Activated CD4-positive, alpha-beta T cell treated with anti-CD3 and anti-CD28 coated beads, Interleukin-2, amount 50 U/mL, for 4 hours (primary cell): ENCODE results near the gene CADM1.

Source experiments
- DNase-seq, 2 experiments: peaks; one replicate each; pipeline ENCODE4 v3.0.0-alpha.2; 2020

Gene CADM1

DNA sequence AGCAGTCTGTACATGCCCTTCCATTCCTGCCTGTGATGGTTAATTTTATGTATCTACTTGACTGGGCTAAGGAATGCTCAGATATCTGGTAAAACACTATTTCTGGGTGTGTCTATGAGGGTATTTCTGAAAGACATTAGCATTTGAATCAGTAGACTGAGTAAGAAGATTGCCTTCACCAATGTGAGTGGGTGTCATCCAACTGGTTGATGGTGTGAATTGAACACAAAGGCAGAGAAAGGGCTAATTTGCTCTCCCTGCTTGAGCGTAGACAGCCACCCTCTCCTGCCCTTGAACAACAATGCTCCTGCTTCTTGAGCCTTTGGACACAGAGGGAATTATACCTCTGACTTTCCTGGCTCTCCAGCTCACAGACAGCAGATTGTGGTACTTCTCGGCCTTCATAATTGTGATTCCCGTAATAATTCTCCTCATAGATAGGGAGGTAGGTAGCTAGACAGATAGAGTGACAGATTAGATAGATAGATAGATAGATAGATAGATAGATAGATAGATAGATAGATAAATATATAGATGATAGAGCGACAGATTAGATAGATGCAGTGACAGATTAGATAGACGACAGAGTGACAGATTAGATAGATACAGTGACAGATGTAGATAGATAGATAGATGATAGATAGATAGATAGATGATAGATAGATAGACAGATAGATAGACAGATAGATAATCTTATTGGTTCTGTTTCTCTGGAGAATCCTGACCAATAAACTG lies 370.6 kb downstream of the CADM1 start:
- no peak for DNase-seq

DNA sequence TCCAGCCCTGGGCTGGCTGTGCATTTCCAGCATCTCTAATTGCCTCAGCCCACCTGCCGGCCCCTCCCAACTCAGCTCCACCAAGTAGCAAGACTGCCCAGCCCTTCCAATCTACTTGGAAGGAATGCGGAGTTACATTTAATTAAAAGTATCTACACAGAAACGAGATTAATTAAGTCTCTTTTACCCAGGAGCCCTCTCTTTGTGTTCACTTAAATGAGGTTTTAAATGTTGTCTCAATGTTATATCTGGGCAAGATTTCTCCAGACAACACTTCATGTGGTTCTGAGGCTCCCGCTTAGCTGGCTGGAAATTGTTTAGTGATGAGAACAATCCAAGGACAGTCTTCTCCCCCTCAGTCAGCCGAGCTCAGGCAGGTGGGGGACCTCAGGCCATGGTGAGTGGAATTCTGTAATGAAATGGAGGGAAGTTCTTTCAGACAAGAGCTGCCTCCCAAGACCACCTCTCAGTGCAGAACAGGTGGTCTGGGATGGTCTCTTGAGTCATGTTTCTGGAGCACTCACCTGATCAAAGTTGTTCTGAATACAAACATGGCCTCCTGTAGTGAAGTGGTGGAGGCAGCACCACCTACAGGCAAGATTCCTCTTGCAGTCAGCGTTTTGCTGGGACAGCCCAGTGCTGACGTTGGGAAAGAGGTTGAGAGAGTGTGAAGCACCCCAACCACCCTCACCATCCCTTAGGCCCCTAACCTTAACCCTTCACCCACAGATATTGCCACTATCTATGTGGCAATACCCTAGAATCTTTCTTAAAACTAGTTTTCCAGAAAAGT lies 371.6 kb downstream of the CADM1 start:
- DNase-seq, result no peak

DNA sequence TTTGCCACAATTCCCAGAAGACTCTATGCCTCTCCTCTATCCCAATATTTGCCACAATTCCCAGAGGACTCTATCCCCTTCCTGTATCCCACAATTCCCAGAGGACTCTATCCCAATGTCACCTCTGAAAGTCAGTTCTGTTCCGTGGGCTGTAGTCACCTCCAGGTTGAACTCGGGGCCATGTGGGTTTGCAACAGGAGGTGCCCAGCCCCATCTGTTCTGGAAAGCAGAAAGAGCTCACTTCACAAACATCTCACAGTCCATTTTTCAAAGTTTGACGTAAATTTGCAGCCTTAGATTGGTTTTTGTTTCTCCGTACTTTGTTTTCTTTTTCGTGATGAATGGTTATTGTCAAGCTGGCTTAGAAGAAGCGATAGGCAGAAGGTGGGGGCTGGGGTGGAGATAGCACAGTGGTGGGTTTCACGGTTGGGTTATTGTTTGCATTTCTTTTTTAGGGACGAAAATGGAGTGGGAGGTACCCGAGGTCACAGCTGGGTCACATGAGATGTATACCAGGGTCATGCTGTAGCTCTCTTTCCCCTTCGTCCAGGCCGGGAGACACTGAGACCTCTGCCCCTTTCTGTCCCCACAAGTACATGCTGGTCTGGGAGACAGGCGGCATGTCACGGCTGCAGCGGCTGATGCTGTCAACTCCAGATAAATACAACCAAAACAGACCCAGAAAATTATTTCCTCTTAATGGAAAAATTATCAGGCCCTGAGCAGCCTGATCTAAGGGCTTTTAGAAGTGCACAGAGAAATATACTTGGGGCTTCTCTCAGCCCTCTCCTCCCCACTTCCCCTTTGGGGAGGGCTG lies 374.5 kb downstream of the CADM1 start:
- DNase-seq, result no peak

DNA sequence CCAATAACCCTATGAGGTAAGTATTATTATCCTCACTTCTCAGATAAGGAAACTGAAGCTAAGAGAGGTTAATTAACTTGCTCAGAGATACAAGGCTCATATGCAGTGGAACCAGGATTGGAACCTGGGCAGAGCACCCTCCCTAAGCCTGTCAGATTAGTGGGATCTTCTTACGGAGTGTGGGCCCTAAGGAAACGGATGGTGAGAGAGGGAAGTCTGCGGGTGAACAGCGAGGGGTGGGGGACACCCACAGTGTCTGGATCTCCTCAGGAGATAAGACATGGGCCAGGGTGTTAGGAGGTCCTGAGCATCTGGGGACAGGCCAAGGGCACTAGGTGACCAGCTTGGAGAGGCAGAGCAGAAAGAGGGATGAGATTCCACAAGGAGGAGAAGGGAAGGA lies 376.0 kb downstream of the CADM1 start:
- DNase-seq, result no peak

DNA sequence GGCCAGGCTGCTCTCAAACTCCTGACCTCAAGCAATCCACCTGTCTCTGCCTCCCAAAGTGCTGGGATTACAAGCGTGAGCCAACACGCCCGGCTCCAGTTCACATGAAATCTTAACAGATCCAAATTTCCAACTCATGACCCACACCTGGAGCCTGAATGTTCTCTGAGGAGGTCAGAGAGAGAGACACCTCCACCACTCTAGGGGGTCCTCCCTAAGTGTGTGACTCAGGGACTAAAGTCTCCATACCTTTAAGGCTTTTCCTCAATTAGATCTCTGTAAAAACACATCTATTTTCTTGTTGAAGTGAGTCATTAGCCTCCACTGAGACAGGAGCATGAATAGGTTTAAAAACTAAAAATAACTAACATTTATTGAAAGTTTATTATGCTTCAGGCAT lies 376.4 kb downstream of the CADM1 start:
- no peak for DNase-seq

DNA sequence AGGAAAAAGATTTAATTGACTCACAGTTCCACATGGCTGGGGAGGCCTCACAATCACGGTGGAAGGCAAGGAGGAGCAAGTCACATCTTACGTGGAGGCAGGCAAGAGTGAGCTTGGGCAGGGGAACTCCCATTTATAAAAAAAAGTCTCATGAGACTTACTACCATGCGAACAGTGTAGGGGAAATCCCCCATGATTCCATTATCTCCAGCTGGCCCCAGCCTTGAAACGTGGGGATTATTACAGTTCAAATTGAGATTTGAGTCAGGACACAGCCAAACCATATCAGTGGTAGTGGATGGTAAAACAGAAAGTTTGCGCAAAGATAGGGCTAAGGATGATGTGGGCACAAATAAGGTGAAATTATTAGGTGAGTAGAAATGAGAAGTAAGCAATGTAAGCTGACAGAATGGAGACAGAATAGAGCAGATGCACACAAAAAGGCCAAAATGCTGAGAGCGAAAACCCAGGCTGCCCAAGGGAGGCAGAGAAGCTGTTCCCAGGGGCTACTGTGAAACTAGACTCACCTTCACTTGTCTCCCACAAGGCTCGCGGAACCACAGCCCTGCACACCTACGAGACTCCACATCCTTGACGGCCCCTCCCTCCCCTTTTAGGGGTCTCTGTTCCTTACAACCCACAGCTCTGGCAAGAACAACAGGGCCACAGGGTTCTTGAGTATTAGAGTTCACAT lies 377.6 kb downstream of the CADM1 start:
- DNase-seq, result no peak

DNA sequence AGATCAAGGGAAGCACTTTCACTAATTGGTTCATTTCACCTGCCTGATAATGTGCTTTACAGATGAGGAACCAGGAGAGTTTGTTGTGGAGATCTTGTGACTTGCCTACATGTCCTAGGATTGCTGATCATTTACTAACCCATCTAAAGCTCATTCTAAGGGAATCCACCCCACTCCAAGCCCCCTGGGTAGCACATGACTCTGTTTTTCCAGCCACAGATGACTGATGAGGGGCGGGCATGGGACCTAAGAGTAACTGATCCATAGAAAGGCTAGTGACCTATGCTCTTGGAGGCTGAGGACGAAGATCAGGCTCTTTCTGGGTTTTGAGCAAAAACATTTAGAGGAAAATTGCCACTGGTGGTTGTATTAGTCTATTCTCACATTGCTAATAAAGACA lies 378.1 kb downstream of the CADM1 start:
- no peak for DNase-seq

DNA sequence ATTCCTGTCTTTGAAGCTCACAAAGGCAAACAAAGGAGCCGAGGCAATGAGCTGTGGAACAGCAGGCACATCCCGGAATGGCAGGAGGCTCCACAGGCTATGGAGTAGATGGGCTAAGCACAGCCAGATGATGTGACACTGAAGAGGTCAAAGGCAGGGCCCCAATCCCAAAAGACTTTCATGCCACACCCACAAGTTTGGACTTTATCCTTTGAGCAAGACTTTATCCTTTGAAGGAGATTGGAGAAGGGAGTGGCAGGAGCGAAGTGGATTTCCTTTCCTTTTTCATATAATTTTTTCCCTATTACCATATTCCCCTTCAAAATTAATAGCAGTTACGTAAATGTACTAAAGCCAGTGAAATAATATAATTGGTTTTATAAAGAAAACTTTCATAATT lies 379.4 kb downstream of the CADM1 start:
- DNase-seq, result no peak

DNA sequence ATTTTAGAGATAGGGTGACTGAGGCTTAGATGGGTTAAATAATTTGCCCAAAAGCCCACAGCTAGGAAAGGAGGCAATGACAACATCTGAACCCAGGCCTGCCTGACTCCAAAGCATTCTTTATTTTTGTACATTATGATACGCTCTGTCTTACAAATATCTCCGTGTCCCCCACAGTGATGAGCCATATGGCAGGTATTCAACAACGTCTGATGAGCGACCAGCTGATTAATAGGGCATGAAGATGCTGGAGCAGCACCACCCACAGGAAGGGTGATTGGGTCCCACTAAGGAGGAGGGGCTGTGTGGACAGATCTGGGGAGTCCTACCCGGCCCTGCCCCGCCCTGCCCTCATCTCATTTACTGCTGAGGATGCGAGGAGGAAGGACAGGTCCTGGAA lies 380.6 kb downstream of the CADM1 start:
- DNase-seq, result no peak

DNA sequence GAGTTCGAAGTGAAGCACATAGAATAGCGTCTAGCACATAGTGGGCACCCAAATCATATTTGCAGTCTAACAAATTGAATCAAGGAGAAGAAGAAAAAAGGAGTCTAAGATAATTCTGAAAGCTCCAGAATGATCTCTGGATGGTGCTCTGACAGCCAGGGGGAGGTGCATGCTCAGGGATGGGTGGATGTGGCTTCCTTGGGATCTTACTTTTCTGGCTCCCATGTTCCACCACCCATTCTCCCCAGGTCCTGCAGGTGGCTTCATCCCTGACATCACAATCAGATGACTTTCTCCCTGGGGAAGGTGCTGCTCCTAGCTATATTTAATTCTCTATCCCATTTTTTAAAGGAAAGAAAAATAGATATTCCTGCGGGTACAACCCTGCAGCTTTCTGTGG lies 381.9 kb downstream of the CADM1 start:
- no peak for DNase-seq
